Measurements from ENCODE around the gene SPRED1. TPM values are rescaled to one million over a fixed set of nuclear protein-coding genes. Genes with fewer than 3 reads are reported as not detected.

SPRED1 gene
- total and polyA plus RNA-seq, 10 of the 15 experiments (the other 5 are each of a cell fraction or from before 2014, with no cell fraction given), result 0.08 to 2.6 (median 0.22) TPM

DNA sequence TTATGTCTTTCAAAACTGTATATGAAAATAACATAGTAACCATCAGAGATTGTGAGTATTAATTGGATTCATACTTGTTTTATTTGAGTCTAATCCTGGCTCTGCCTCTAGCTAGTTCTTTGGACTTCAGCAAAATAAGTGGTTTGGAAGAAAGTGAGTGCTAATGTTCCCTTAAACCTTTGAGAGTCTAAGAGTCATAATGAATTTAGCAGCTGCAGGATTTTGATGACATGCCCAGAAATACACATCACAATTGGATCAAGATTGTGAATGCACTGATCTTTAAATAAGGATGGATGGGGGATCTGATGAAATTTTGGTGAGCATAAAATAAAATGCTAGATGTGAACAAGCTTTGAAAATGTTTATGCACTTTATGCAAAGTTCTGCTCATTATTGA, 121.4 kb downstream of the SPRED1 start:
- Histone ChIP-seq H3K36me3 (ENCODE audit: control insufficient read depth in 2 of 2, insufficient read depth in 2 of 2, low read length in 1 of 2) (no peaks in the 10 kb centered on the region), H3K4me2 (ENCODE audit: control insufficient read depth, insufficient read depth) (no peak overlapping the region), H3K79me2 (ENCODE audit: control insufficient read depth, insufficient read depth, low read length) (no peaks in the 10 kb centered on the region), H3K4me1 (ENCODE audit: control insufficient read depth, insufficient read depth, low read length) (no peaks in the 10 kb centered on the region), H3K27me3 (replicated peaks in 1 of 2; ENCODE audit: control insufficient read depth in 2 of 2, insufficient read depth in 2 of 2, low read length in 1 of 2) (no peaks in the 10 kb centered on the region), H3K4me3 (no peak overlapping the region), H3K27ac (ENCODE audit: control insufficient read depth, insufficient read depth) (no peak overlapping the region), H3K9me3 (replicated peaks; ENCODE audit: control insufficient read depth, insufficient read depth, low read length) (no peaks in the 10 kb centered on the region), H4K20me1 (ENCODE audit: control insufficient read depth, insufficient read depth) (no peaks in the 10 kb centered on the region), H2AFZ (ENCODE audit: control insufficient read depth, low read depth, low read length) (no peak overlapping the region), H3K9ac (ENCODE audit: control insufficient read depth, insufficient read depth, low read length) (no peak overlapping the region)
- TF ChIP-seq POU2F2 (IDR thresholded peaks at IDR 0.05; ENCODE audit: borderline replicate concordance, low read depth, low read length) (no peak), SMC3 (IDR thresholded peaks at IDR 0.05; ENCODE audit: borderline replicate concordance, low read length) (no peak), SUZ12 (IDR thresholded peaks at IDR 0.05; ENCODE audit: unreplicated experiment) (no peak)
- TF ChIP-seq, protein P1, sequence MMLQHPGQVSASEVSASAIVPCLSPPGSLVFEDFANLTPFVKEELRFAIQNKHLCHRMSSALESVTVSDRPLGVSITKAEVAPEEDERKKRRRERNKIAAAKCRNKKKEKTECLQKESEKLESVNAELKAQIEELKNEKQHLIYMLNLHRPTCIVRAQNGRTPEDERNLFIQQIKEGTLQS (IDR thresholded peaks at IDR 0.05; ENCODE audit: borderline replicate concordance, extremely low read depth, low read depth, low read length), result no peak
- DNase-seq (ENCODE audit: low read depth, low spot score), result no peak
- POLR2A ChIA-PET, result no interaction called here
- CTCF ChIA-PET, result interaction anchor here (2.2 kb wide), 1 partner anchor 12 kb away, joined by 14 read pairs; no protein-coding TSS in a partner anchor
- intact Hi-C loops (cut with micrococcal nuclease; ENCODE audit: unreplicated experiment), result no loop called here
- FAIRE-seq, result no peak
- no peak for ATAC-seq
- in situ Hi-C loops (cut with MboI), result no loop called here
- SMC1A ChIA-PET (ENCODE audit: uncharacterized antibody, unreplicated experiment), result interaction anchor here (0.8 to 4.2 kb wide), 3 partner anchors 14 to 377 kb away, joined by 3 to 23 read pairs (median 3); no protein-coding TSS in a partner anchor
- BruUV-seq (replicated peaks), result no TSS peak
- RAD21 ChIA-PET (ENCODE audit: unreplicated experiment), result interaction anchor here (0.6 kb wide), 1 partner anchor 139 kb away, joined by 4 read pairs; no protein-coding TSS in a partner anchor

DNA sequence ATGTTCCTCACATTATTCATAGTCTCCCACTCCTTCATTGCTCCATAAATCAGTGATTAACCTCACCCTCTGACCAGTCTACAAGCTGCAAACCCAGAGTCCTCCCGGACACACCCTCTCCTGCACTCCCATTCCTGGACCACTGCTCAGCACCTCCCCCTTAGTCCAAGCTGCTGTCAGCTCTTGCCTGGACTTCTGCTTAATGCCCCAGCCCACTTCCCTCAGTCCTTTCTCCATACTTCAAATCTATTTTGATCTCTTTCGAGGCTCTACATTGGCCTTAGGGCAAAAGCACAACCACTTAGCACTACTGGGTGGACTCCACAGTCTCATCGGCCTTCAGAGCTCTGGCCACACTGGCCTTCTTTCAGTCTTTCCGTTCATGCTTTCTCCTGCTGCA, 121.9 kb downstream of the SPRED1 start:
- Histone ChIP-seq H2AFZ (ENCODE audit: control insufficient read depth, low read depth, low read length) (no peak overlapping the region), H3K27me3 (replicated peaks in 1 of 2; ENCODE audit: control insufficient read depth in 2 of 2, insufficient read depth in 2 of 2, low read length in 1 of 2) (peaks cover 0 to under 1% of the 10 kb centered on the region in 2 experiments; a peak in 1 of 4 replicates), H3K36me3 (ENCODE audit: control insufficient read depth in 2 of 2, insufficient read depth in 2 of 2, low read length in 1 of 2) (no peaks in the 10 kb centered on the region), H4K20me1 (ENCODE audit: control insufficient read depth, insufficient read depth) (no peaks in the 10 kb centered on the region), H3K4me2 (ENCODE audit: control insufficient read depth, insufficient read depth) (no peak overlapping the region), H3K79me2 (ENCODE audit: control insufficient read depth, insufficient read depth, low read length) (no peaks in the 10 kb centered on the region), H3K27ac (ENCODE audit: control insufficient read depth, insufficient read depth) (no peak overlapping the region), H3K9me3 (replicated peaks; ENCODE audit: control insufficient read depth, insufficient read depth, low read length) (no peaks in the 10 kb centered on the region), H3K4me3 (no peak overlapping the region), H3K9ac (ENCODE audit: control insufficient read depth, insufficient read depth, low read length) (no peak overlapping the region), H3K4me1 (ENCODE audit: control insufficient read depth, insufficient read depth, low read length) (no peaks in the 10 kb centered on the region)
- FAIRE-seq (no peak), ATAC-seq (no peak), DNase-seq (ENCODE audit: low read depth, low spot score) (no peak)
- SMC1A ChIA-PET (ENCODE audit: uncharacterized antibody, unreplicated experiment), result interaction anchor here (0.9 to 4.2 kb wide), 3 partner anchors 14 to 380 kb away, joined by 3 to 23 read pairs (median 4); no protein-coding TSS in a partner anchor
- CTCF ChIA-PET, result interaction anchor here (2.2 kb wide), 1 partner anchor 12 kb away, joined by 14 read pairs; no protein-coding TSS in a partner anchor
- POLR2A ChIA-PET, result no interaction called here
- WGBS (ENCODE audit: insufficient coverage, insufficient replicate concordance, low lambda C conversion rate, missing lambda C conversion rate), result 11% methylated on average over 4 of the region's 4 CpGs
- intact Hi-C loops (cut with micrococcal nuclease; ENCODE audit: unreplicated experiment) (no loop called here), in situ Hi-C loops (cut with MboI) (no loop called here)
- RAD21 ChIA-PET (ENCODE audit: unreplicated experiment), result no interaction called here
- no TSS peak for BruUV-seq (replicated peaks)
- TF ChIP-seq ZNF207 (IDR thresholded peaks at IDR 0.05; ENCODE audit: borderline replicate concordance) (no peak), SRF (IDR thresholded peaks at IDR 0.05; ENCODE audit: low read depth in 2 of 2, low read length in 2 of 2) (no peak), RAD51 (IDR thresholded peaks at IDR 0.05) (no peak), SMAD5 (IDR thresholded peaks at IDR 0.05; ENCODE audit: low read depth) (no peak), KAT2A (conservative IDR thresholded peaks at IDR 0.05; ENCODE audit: control insufficient read depth, low read depth, low read length) (no peak), DPF2 (IDR thresholded peaks at IDR 0.05) (no peak), RB1 (IDR thresholded peaks at IDR 0.05; ENCODE audit: borderline replicate concordance) (no peak), PAX5 (IDR thresholded peaks at IDR 0.05; ENCODE audit: borderline replicate concordance, low read depth, low read length) (no peak), PAX8 (IDR thresholded peaks at IDR 0.05) (no peak)
- TF ChIP-seq, protein P2, sequence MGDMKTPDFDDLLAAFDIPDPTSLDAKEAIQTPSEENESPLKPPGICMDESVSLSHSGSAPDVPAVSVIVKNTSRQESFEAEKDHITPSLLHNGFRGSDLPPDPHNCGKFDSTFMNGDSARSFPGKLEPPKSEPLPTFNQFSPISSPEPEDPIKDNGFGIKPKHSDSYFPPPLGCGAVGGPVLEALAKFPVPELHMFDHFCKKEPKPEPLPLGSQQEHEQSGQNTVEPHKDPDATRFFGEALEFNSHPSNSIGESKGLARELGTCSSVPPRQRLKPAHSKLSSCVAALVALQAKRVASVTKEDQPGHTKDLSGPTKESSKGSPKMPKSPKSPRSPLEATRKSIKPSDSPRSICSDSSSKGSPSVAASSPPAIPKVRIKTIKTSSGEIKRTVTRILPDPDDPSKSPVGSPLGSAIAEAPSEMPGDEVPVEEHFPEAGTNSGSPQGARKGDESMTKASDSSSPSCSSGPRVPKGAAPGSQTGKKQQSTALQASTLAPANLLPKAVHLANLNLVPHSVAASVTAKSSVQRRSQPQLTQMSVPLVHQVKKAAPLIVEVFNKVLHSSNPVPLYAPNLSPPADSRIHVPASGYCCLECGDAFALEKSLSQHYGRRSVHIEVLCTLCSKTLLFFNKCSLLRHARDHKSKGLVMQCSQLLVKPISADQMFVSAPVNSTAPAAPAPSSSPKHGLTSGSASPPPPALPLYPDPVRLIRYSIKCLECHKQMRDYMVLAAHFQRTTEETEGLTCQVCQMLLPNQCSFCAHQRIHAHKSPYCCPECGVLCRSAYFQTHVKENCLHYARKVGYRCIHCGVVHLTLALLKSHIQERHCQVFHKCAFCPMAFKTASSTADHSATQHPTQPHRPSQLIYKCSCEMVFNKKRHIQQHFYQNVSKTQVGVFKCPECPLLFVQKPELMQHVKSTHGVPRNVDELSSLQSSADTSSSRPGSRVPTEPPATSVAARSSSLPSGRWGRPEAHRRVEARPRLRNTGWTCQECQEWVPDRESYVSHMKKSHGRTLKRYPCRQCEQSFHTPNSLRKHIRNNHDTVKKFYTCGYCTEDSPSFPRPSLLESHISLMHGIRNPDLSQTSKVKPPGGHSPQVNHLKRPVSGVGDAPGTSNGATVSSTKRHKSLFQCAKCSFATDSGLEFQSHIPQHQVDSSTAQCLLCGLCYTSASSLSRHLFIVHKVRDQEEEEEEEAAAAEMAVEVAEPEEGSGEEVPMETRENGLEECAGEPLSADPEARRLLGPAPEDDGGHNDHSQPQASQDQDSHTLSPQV (IDR thresholded peaks at IDR 0.05), result no peak
